ENCODE data around the gene CDK11B.
"Not testable (repeated sequence)": the region's sequence is repeated elsewhere in the genome, so short reads cannot be mapped to it uniquely, and the experiment has no call there.

The CDK11B gene

DNA sequence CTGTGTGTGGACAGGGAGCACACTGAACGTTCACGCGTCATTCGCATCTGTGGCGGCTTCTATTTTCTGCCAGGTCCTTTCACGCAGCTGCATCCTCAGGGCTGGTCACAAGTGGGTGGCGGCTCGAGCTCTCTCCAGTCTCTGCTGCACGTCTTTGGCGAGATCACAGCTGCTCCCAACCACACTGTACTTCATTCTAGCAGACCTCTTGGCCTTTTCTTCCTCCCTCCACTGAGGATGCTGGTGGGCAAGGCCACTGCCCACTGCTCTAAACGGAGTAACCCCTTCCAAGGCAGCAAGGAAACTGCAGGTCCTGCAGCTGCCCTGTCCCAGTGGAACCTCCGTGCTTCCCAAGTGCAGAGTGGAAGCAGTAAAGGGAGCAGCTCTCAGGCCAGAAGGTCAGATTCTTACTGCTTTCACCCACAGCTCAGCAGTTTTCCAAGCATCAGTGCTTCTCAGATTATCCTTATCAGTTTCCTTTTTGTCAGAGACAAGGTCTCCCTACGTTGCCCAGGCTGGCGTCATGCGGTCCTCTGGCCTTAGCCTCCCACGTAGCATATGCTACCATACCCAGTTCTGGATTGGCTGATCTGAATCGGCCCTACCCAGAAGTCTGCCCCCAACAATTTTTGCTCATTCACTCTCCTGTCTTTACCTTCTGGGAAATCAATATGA is 11.1 kb downstream of the CDK11B start:
- FAIRE-seq, result not testable (repeated sequence)

GRCh38 chr1:1646326-1646725 is 12.5 kb downstream of the CDK11B start:
- not testable (repeated sequence) for FAIRE-seq

- FAIRE-seq, result not testable (repeated sequence)
These were observed 17.9 kb downstream of the CDK11B start for GRCh38 chr1:1640711-1641461.

- not testable (repeated sequence) for FAIRE-seq
These were observed 18.7 kb downstream of the CDK11B start for GRCh38 chr1:1640081-1640480.

GRCh38 chr1:1639368-1639767 is 19.4 kb downstream of the CDK11B start:
- FAIRE-seq, result not testable (repeated sequence)

GRCh38 chr1:1638528-1638927 is 20.3 kb downstream of the CDK11B start:
- not testable (repeated sequence) for FAIRE-seq

DNA sequence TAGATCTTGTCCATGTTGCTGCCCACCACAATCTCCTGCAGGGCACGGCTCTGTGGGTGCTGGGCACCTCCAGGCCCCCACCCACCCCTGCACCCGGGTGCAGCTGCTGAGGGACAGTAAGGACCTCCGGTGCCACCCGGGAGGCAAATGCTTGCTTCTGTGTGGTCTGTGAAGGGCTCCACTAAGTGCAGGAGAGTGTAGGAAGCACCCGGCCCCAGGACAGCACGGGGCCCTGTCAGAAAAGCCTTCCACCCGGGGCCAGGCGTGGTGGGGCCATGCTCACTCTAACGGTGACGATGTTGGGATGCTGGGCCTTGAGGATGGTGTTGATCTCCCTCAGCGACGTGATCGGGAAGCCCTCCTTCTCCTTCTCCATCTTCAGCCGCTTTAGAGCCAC is 21.3 kb downstream of the CDK11B start:
- FAIRE-seq, result not testable (repeated sequence)

- not testable (repeated sequence) for FAIRE-seq
These were observed 22.0 kb downstream of the CDK11B start for GRCh38 chr1:1636621-1637478.

DNA sequence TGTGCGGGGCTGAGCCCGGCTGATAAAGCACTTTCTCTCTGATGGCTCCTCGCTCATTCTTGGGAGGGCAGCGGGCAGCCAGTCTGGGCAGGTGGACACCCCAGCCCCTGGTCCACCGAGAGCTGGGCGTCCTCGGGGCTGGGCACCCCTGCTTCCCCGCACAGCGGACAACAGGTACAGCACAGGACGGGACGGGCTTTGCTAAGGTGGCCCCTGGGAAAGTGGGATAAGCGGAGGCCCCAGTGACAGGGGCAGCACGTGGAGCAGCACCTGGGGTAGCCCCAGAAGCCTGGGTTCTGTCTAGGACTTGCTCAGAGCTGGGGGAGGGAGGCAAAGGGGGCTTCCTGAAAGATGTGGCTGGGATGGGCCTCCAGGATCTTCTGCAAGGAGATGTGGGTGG is 24.2 kb downstream of the CDK11B start:
- FAIRE-seq, result not testable (repeated sequence)

GRCh38 chr1:1633409-1633808 is 25.4 kb downstream of the CDK11B start:
- not testable (repeated sequence) for FAIRE-seq

GRCh38 chr1:1631782-1632420 is 26.9 kb downstream of the CDK11B start, which contains the start of gene MMP23B:
Gene MMP23B, plus strand, starts transcription at chr1:1632173. Its CDS starts 46 bp downstream, at chr1:1632219.
- FAIRE-seq, result no peak

DNA sequence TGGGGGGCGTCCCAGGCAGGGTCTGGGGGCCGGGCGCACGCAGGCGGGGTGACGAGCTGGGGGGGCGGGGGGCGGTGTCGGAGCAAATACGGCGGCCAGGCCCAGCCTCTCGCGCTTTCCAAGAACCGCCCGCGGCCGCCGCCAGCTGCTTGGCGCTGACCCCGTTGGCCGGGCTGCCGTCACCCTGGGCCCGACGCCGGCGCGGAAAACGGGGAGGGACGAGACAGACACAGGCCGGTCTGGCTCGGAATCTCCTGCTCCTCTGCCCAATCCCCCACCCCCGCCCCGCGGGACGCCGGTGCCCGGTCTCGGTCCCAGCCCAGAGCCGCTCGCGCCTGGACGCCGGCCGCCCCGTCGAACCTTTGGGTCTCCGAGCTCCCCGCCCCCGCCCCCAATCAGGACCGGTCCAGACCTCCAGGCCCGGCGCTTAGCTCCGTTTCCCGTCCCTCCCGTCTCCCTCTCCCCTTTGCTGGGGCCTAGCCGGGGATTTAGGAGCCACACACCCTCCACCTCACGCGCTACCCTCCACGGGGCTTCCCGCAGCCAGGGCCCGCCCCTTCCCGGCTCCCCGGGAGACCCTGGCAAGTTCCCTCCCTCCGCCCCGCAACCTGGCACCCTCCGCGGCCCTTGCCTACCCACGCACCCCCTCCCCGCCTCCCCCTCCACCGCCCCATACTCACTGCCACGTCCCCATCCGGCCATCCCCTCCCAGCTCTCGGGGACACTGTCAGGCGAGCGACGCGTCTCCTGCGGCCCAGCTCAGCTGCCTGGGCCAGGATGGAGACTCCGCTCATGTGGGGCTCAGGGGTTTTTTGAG is 27.6 kb downstream of the CDK11B start:
- no peak for FAIRE-seq

DNA sequence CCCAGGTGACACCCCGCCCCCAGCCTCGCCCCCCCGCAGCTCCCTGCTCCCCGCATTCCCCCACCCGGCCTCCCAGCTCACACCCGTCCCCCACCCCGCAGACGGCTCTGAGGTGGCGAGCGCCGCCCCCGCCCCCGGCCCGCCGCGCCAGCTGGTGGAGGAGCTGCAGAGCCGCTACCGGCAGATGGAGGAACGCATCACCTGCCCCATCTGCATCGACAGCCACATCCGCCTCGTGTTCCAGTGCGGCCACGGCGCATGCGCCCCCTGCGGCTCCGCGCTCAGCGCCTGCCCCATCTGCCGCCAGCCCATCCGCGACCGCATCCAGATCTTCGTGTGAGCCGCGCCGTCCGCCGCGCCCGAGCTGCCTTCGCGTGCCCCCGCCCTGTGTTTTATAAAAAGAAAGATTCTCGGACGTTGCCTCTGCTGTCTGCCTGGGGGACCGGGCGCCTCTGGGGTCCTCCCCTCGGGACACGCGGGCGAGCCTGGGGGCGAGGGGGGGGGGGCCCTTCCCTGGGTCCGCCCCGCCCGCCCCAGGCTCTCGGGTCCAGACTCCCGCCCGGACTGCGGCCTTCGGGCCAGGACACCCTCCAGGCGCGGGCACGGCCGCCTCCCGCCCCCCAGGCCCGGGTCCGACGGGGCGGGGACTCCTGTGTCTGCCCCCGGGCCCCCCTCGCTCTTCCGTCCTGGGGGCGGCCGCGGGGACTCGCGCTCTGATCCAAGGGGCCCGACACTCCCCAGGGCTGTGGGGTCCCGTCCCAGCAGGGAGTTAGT is 28.4 kb downstream of the CDK11B start:
- FAIRE-seq, result no peak

GRCh38 chr1:1629430-1630190 is 29.2 kb downstream of the CDK11B start:
- FAIRE-seq, result no peak

DNA sequence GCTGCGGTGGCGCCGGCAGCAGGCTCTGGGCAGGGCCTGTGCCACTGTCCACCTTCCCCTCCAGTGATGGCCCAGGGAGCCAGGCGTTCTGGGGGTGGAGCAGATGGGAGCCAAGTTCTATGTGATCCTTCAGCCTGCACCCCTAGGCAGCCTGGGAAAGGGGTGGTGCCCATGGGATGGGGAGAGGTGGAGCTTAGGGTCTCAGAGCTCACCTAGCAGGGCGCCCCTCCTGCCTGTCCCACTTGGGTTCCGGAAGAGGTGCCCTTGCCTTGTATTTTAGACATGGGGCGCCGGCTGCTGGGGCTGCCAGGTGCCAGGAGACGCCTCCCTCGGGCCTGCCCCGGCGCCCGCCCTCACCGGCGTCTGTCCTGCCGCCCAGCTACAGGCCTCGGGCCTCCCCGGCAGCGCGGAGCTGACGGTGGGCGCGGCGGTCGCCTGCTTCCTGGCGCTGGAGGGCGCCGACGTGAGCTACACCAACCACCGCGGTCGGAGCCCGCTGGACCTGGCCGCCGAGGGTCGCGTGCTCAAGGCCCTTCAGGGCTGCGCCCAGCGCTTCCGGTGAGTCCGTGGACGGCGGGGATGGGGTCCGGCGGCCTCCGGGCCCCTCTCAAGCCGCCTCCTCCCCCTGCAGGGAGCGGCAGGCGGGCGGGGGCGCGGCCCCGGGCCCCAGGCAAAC is 29.9 kb downstream of the CDK11B start:
- FAIRE-seq, result no peak

- FAIRE-seq, result no peak
These were observed 30.7 kb downstream of the CDK11B start for GRCh38 chr1:1627829-1628753.

- FAIRE-seq, result no peak
These were observed 31.5 kb downstream of the CDK11B start for GRCh38 chr1:1627261-1627828.
